GM12878 (cell line): ENCODE data around the gene ANKRD33. TPM values are rescaled to one million over a fixed set of nuclear protein-coding genes. Genes with fewer than 3 reads are reported as not detected.

ENCODE experiments used
- ATAC-seq: fragments of 200-7000 bp; cut with Tn5 transposase; 3 replicates; pipeline ENCODE4 v1.9.1; 2020; ENCODE audit warnings: mild to moderate bottlenecking, moderate library complexity
- BruUV-seq: library from RNA; stranded (reverse); fragments of 400-500 nt; replicated peaks from 2 replicates; lab custom pipeline; 2021; lab: Mats Ljungman, UMichigan
- CTCF ChIA-PET: fragments of 300-600 bp; sonication (Branson Sonifier 250); formaldehyde crosslinking; extraction: SDS; loops from one replicate; lab custom pipeline; 2021; ENCODE audit warnings: inconsistent platforms; lab: Yijun Ruan, JAX
- POLR2A ChIA-PET: fragments of 350-600 bp; formaldehyde crosslinking; extraction: SDS; loops from one replicate; lab custom pipeline; 2021; ENCODE audit warnings: inconsistent platforms; lab: Charles Lee
- RAD21 ChIA-PET: fragments of 300-600 bp; sonication (Branson Sonifier 250); formaldehyde crosslinking; loops from one replicate; lab custom pipeline; 2023; ENCODE audit warnings: antibody characterized with exemption; ENCODE audit not compliant: unreplicated experiment; lab: Charles Lee
- SMC1A ChIA-PET: fragments of 300-600 bp; sonication (Branson Sonifier 250); formaldehyde crosslinking; loops from one replicate; lab custom pipeline; 2023; ENCODE audit not compliant: unreplicated experiment, uncharacterized antibody; lab: Charles Lee
- DNase-seq: peaks from one replicate; pipeline ENCODE4 v3.0.0-alpha.2; 2011; ENCODE audit warnings: low read depth, low spot score
- FAIRE-seq: peaks from 3 replicates; lab custom pipeline; 2011; peaks lifted over from hg19 to GRCh38; lab: Jason Lieb, UNC
- H2AFZ ChIP-seq: 2 replicates; pipeline ENCODE4 v1.6.0; 2011; ENCODE audit warnings: low read depth, low read length, control low read depth; ENCODE audit not compliant: control insufficient read depth
- H3K27ac ChIP-seq: 2 replicates; pipeline ENCODE4 v1.5.1; 2011; ENCODE audit warnings: control low read depth; ENCODE audit not compliant: control insufficient read depth, insufficient read depth
- H3K27me3 ChIP-seq, 2 experiments: replicated peaks in 1 of 2; 2 replicates each; pipeline versions ENCODE4 v1.6.0 to v1.6.1; 2011; ENCODE audit warnings: low read length in 1 of 2; ENCODE audit not compliant: control insufficient read depth in 2 of 2, insufficient read depth in 2 of 2
- H3K36me3 ChIP-seq, 2 experiments: 2 replicates each; pipeline ENCODE4 v1.5.1; 2011; ENCODE audit warnings: low read length in 1 of 2; ENCODE audit not compliant: control insufficient read depth in 2 of 2, insufficient read depth in 2 of 2
- H3K4me1 ChIP-seq: 2 replicates; pipeline ENCODE4 v1.6.1; 2011; ENCODE audit warnings: mild to moderate bottlenecking, low read length, moderate library complexity, mixed read lengths; ENCODE audit not compliant: control insufficient read depth, insufficient read depth
- H3K4me2 ChIP-seq: 2 replicates; pipeline ENCODE4 v1.6.0; 2011; ENCODE audit warnings: control low read depth; ENCODE audit not compliant: control insufficient read depth, insufficient read depth
- H3K4me3 ChIP-seq: fragments of 200-600 bp; sonication (generic); 2 replicates; pipeline ENCODE4 v1.5.1; 2016
- H3K79me2 ChIP-seq: 2 replicates; pipeline ENCODE4 v1.6.0; 2011; ENCODE audit warnings: low read length; ENCODE audit not compliant: control insufficient read depth, insufficient read depth
- H3K9ac ChIP-seq: 2 replicates; pipeline ENCODE4 v1.8.0; 2011; ENCODE audit warnings: low read length, control low read depth, mixed read lengths; ENCODE audit not compliant: control insufficient read depth, insufficient read depth
- H3K9me3 ChIP-seq: replicated peaks from 3 replicates; pipeline ENCODE4 v1.5.1; 2011; ENCODE audit warnings: mild to moderate bottlenecking, low read length; ENCODE audit not compliant: control insufficient read depth, insufficient read depth
- H4K20me1 ChIP-seq: 2 replicates; pipeline ENCODE4 v1.6.0; 2011; ENCODE audit not compliant: control insufficient read depth, insufficient read depth
- ASH2L ChIP-seq: fragments of 300-600, 200-600 bp; sonication (generic); IDR thresholded peaks from 2 replicates; pipeline ENCODE4 v1.6.1; 2017; ENCODE audit warnings: low read depth, mild to moderate bottlenecking, borderline replicate concordance
- CBX5 ChIP-seq: sonication (generic); IDR thresholded peaks from 2 replicates; pipeline ENCODE4 v1.6.1; 2016; ENCODE audit warnings: low read depth, moderate library complexity, mild to moderate bottlenecking, inconsistent platforms
- NFYB ChIP-seq: IDR thresholded peaks from 2 replicates; pipeline ENCODE4 v1.6.1; 2011; ENCODE audit warnings: low read depth, mild to moderate bottlenecking, low read length, improper control_type of control experiment, moderate library complexity; ENCODE audit not compliant: insufficient read depth
- PAX8 ChIP-seq: fragments of 450-650 bp; IDR thresholded peaks from 2 replicates; pipeline ENCODE4 v1.6.1; 2017; ENCODE audit warnings: mild to moderate bottlenecking, moderate library complexity
- PKNOX1 ChIP-seq: fragments of 450-650 bp; IDR thresholded peaks from 2 replicates; pipeline ENCODE4 v1.6.1; 2016; ENCODE audit warnings: mild to moderate bottlenecking
- TCF3 ChIP-seq: IDR thresholded peaks from 2 replicates; pipeline ENCODE4 v1.6.1; 2012; ENCODE audit warnings: low read depth, mild to moderate bottlenecking, low read length, borderline replicate concordance; ENCODE audit not compliant: insufficient read depth
- WGBS: methylation state at CpG from one replicate; pipeline ENCODE4 v1.1.6; 2016; ENCODE audit warnings: low lambda C conversion rate; ENCODE audit not compliant: insufficient replicate concordance, insufficient coverage; ENCODE audit errors: missing lambda C conversion rate; 5-methylcytosine and 5-hydroxymethylcytosine counted together
- in situ Hi-C: fragments of 300-500 bp; cut with MboI; formaldehyde crosslinking; loops from 9 replicates; pipeline ENCODE4 v1.14.3; 2018; ENCODE audit warnings: mixed read lengths
- intact Hi-C: fragments of 100-400 bp; cut with micrococcal nuclease; formaldehyde crosslinking; loops from one replicate; pipeline ENCODE4 v1.14.2; 2022; ENCODE audit not compliant: unreplicated experiment
- polyA plus RNA-seq, 11 experiments: library from polyadenylated mRNA; depleted of rRNA in 4 of 11; unstranded in 6 of 11; stranded (reverse) in 5 of 11; fragments of >200 nt; fragmentation: Nextera tagmentation in 4 of 11; fragmentation: Illumina TruSeq in 1 of 11; extraction: Ambion mirVana in 4 of 11; extraction: Trizol in 1 of 11; gene quantifications; 1 replicate in 1 of 11; 2 replicates in 10 of 11; pipeline versions ENCODE4 v1.2.1 to v1.2.3, GENCODE V29; 2011 to 2016; ENCODE audit warnings: inconsistent platforms in 2 of 11, missing spikeins in 2 of 11, low read depth in 1 of 11
- total RNA-seq, 4 experiments: library from RNA; depleted of rRNA in 3 of 4; stranded (reverse); fragments of >200 nt in 3 of 4; fragmentation: Illumina TruSeq in 1 of 4; extraction: Trizol in 1 of 4; gene quantifications; 2 replicates each; pipeline versions ENCODE4 v1.2.1 to v1.2.3, GENCODE V29; 2013 to 2021
- TF ChIP-seq, protein P1 (sequence below): IDR thresholded peaks from 2 replicates; pipeline ENCODE4 v1.6.1; 2012; ENCODE audit warnings: low read depth, low read length, improper control_type of control experiment
- TF ChIP-seq, protein P2 (sequence below): fragments of 450-650 bp; IDR thresholded peaks from 2 replicates; pipeline ENCODE4 v1.6.1; 2018; ENCODE audit warnings: borderline replicate concordance, mild to moderate bottlenecking; ENCODE audit not compliant: partially characterized antibody

The ANKRD33 gene
- total and polyA plus RNA-seq, 10 of the 15 experiments (the other 5 are each of a cell fraction or from before 2014, with no cell fraction given): not detected

- DNase-seq: no peak
- Histone ChIP-seq H4K20me1 (no peaks in the 10 kb centered on the region), H3K9ac (no peak overlapping the region), H3K4me1 (peaks cover 14% of the 10 kb centered on the region), H3K9me3 (no peaks in the 10 kb centered on the region), H2AFZ (no peak overlapping the region), H3K36me3 (no peaks in the 10 kb centered on the region), H3K4me2 (no peak overlapping the region), H3K27me3 (peaks cover 12 to 14% of the 10 kb centered on the region in 2 experiments), H3K4me3 (no peak overlapping the region), H3K27ac (no peak overlapping the region), H3K79me2 (no peaks in the 10 kb centered on the region)
- TF ChIP-seq ASH2L: no peak
- TF ChIP-seq CBX5: no peak
- no peak for TF ChIP-seq NFYB
- TF ChIP-seq TCF3: no peak
- no peak for TF ChIP-seq PKNOX1
- TF ChIP-seq, protein P1, sequence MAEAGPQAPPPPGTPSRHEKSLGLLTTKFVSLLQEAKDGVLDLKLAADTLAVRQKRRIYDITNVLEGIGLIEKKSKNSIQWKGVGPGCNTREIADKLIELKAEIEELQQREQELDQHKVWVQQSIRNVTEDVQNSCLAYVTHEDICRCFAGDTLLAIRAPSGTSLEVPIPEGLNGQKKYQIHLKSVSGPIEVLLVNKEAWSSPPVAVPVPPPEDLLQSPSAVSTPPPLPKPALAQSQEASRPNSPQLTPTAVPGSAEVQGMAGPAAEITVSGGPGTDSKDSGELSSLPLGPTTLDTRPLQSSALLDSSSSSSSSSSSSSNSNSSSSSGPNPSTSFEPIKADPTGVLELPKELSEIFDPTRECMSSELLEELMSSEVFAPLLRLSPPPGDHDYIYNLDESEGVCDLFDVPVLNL: no peak
- TF ChIP-seq, protein P2, sequence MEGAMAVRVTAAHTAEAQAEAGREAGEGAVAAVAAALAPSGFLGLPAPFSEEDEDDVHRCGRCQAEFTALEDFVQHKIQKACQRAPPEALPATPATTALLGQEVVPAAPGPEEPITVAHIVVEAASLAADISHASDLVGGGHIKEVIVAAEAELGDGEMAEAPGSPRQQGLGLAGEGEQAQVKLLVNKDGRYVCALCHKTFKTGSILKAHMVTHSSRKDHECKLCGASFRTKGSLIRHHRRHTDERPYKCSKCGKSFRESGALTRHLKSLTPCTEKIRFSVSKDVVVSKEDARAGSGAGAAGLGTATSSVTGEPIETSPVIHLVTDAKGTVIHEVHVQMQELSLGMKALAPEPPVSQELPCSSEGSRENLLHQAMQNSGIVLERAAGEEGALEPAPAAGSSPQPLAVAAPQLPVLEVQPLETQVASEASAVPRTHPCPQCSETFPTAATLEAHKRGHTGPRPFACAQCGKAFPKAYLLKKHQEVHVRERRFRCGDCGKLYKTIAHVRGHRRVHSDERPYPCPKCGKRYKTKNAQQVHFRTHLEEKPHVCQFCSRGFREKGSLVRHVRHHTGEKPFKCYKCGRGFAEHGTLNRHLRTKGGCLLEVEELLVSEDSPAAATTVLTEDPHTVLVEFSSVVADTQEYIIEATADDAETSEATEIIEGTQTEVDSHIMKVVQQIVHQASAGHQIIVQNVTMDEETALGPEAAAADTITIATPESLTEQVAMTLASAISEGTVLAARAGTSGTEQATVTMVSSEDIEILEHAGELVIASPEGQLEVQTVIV: no peak
- no peak for TF ChIP-seq PAX8
- BruUV-seq: no TSS peak
- ChIA-PET POLR2A (no interaction called here), CTCF (no interaction called here), SMC1A (interaction anchor here (0.9 kb wide), 1 partner anchor 12 kb away, joined by 3 read pairs; no protein-coding TSS in a partner anchor), RAD21 (no interaction called here)
- no peak for FAIRE-seq
- no peak for ATAC-seq
- WGBS: 31% methylated on average over 6 of the region's 6 CpGs
- in situ Hi-C loops (no loop called here), intact Hi-C loops (no loop called here)
Measured at GRCh38 chr12:51910168-51910567, 22.3 kb downstream of the ANKRD33 start.
